Left cardiac atrium (tissue), 4 donors: ENCODE results near the gene FOXO6. TPM values are rescaled to one million over a fixed set of nuclear protein-coding genes. Genes with fewer than 3 reads are reported as not detected.

Experiments
- ATAC-seq, 2 donors: fragments of 200-7000 bp; cut with Tn5 transposase; one replicate each; pipeline ENCODE4 v1.9.1; 2020; ENCODE audit warnings: mild to moderate bottlenecking in 2 of 2, moderate library complexity in 2 of 2
- DNase-seq: peaks from one replicate; pipeline ENCODE4 v3.0.0-alpha.2; 2020
- intact Hi-C, 2 donors: fragments of 100-400 bp; cut with DNase I; formaldehyde crosslinking; loops; one replicate each; pipeline versions ENCODE4 v1.14.1 to v1.15.1; 2022 to 2023
- total RNA-seq, 2 donors: library from RNA; stranded (reverse); fragmentation: NEBNext Ultra II Directional; extraction: Animal tissue kit (Norgen Biotek cat#: 25700); gene quantifications; one replicate each; pipeline ENCODE4 v1.2.1, GENCODE V29; 2021
- donor health status: DM: no; HTN: yes; CAD: no.
- donor health status: DM: no; HTN: yes; CAD: no; lungs with severe emphysema.
- donor health status: DM: yes; HTN: yes; CAD: no.
- donor health status: Dilated cardiomyopathy.

FOXO6 gene
- total RNA-seq, 2 donors from 2014 or later = 1.8 to 2.9 TPM

GRCh38 chr1:41392528-41392924 is 31.3 kb downstream of the FOXO6 start:
- DNase-seq = no peak
- intact Hi-C loops = no loop called here
- no peak for ATAC-seq

GRCh38 chr1:41393716-41394368 is 32.6 kb downstream of the FOXO6 start:
- no peak for ATAC-seq
- intact Hi-C loops = no loop called here
- no peak for DNase-seq

- intact Hi-C loops = no loop called here
- no peak for ATAC-seq
These were observed 33.1 kb downstream of the FOXO6 start for GRCh38 chr1:41394369-41394744.

GRCh38 chr1:41394959-41395956 is 34.0 kb downstream of the FOXO6 start:
- intact Hi-C loops = no loop called here
- DNase-seq (no peak), ATAC-seq (peak; percentile 10 to 68)

More at GRCh38 chr1:41394369-41394744, 33.1 kb downstream of the FOXO6 start:
- DNase-seq = no peak

- peak in 1 of 2 donors; percentile 7 for ATAC-seq
- DNase-seq = no peak
- intact Hi-C loops = no loop called here
These were observed 34.9 kb downstream of the FOXO6 start for GRCh38 chr1:41396084-41396483.

- intact Hi-C loops = no loop called here
- DNase-seq (no peak), ATAC-seq (no peak)
These were observed 35.8 kb downstream of the FOXO6 start for GRCh38 chr1:41397020-41397419.

- ATAC-seq (no peak), DNase-seq (no peak)
- intact Hi-C loops = no loop called here
These were observed 36.6 kb downstream of the FOXO6 start for GRCh38 chr1:41397753-41398330.

- peak; percentile 63 to 72 for ATAC-seq
- intact Hi-C loops = no loop called here
- DNase-seq = no peak
These were observed 38.0 kb downstream of the FOXO6 start for GRCh38 chr1:41399145-41399795.

GRCh38 chr1:41400225-41400624 is 39.0 kb downstream of the FOXO6 start:
- ATAC-seq (no peak), DNase-seq (no peak)
- intact Hi-C loops = no loop called here

- no peak for DNase-seq
- intact Hi-C loops = no loop called here
These were observed 40.7 kb downstream of the FOXO6 start for GRCh38 chr1:41401899-41402298.

GRCh38 chr1:41404308-41404761 is 43.1 kb downstream of the FOXO6 start:
- DNase-seq (no peak), ATAC-seq (peak; percentile 29 to 32)
- intact Hi-C loops = no loop called here

More at GRCh38 chr1:41401899-41402298, 40.7 kb downstream of the FOXO6 start:
- no peak for ATAC-seq

- ATAC-seq = no peak
- DNase-seq = no peak
- intact Hi-C loops = no loop called here
These were observed 46.5 kb downstream of the FOXO6 start for GRCh38 chr1:41407664-41408252.

- DNase-seq = no peak
- ATAC-seq = no peak
- intact Hi-C loops = no loop called here
These were observed 47.5 kb downstream of the FOXO6 start for GRCh38 chr1:41408691-41409090.

- intact Hi-C loops = no loop called here
- DNase-seq = no peak
These were observed 48.6 kb downstream of the FOXO6 start for GRCh38 chr1:41409825-41410224.

GRCh38 chr1:41410462-41410861 is 49.2 kb downstream of the FOXO6 start:
- DNase-seq = no peak
- intact Hi-C loops = no loop called here
- no peak for ATAC-seq

More at GRCh38 chr1:41409825-41410224, 48.6 kb downstream of the FOXO6 start:
- no peak for ATAC-seq

GRCh38 chr1:41411229-41411628 is 50.0 kb downstream of the FOXO6 start:
- DNase-seq = no peak
- intact Hi-C loops = no loop called here
- no peak for ATAC-seq

GRCh38 chr1:41412748-41413147 is 51.5 kb downstream of the FOXO6 start:
- intact Hi-C loops = loop anchor here in 1 of 2 donors (2.0 kb wide), 1 partner anchor 144 kb away; no protein-coding TSS in a partner anchor
- ATAC-seq = peak in 1 of 2 donors; percentile 10
- DNase-seq = no peak

- no peak for ATAC-seq
- intact Hi-C loops = loop anchor here in 1 of 2 donors (2.0 kb wide), 1 partner anchor 145 kb away; no protein-coding TSS in a partner anchor
- no peak for DNase-seq
These were observed 52.6 kb downstream of the FOXO6 start for GRCh38 chr1:41413748-41414281.
